ENCODE data around the gene TNFRSF8. TPM values are rescaled to one million over a fixed set of nuclear protein-coding genes. Genes with fewer than 3 reads are reported as not detected.

TNFRSF8 gene
- polyA plus RNA-seq, 1 of the 3 experiments (the other 2 are of a cell fraction), result 0.07 TPM

DNA sequence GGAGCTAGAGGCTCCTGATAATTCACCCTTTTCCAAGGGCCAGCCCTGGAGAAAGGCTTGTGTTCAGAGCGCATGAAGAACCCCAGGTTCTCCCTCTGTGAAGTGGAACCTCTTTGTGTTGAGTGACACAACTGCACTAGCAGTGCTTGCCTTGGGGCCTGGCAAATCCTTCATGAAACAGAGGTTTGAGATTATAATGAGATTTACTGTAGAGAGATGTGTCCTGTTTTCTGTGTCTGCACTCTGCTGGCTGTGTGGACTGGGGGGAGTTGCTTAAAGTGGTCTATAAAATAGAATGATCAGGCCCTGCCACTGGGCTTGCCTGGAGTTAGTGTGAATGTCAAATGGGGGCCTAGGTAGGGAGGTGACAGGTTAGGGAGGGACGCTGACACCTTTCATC is 92.2 kb downstream of the TNFRSF8 start:
- CTCF ChIA-PET, result interaction anchor here (1.1 to 2.7 kb wide), 4 partner anchors 16 to 56 kb away, joined by 5 to 19 read pairs (median 5); no protein-coding TSS in a partner anchor
- Histone ChIP-seq H4K20me1 (ENCODE audit: insufficient read depth) (no peaks in the 10 kb centered on the region), H3F3A (replicated peaks; ENCODE audit: insufficient read depth) (no peaks in the 10 kb centered on the region), H3K27me3 (ENCODE audit: insufficient read depth) (no peaks in the 10 kb centered on the region), H3K79me2 (ENCODE audit: insufficient read depth) (no peaks in the 10 kb centered on the region), H3K9ac (no peak overlapping the region), H3K9me2 (no peaks in the 10 kb centered on the region), H3K27ac (ENCODE audit: low read depth in 2 of 2, low read length in 1 of 2) (peak overlapping the region in 1 of 2 experiments; percentile 78; a peak in 2 of 4 replicates), H3K4me1 (ENCODE audit: control insufficient read depth in 1 of 2, insufficient read depth in 2 of 2, low read depth in 1 of 2, low read length in 1 of 2) (peaks cover 0 to 6% of the 10 kb centered on the region in 2 experiments; a peak in 1 of 4 replicates), H3K36me3 (replicated peaks in 1 of 2; ENCODE audit: control insufficient read depth in 1 of 2, insufficient read depth in 2 of 2, low read length in 1 of 2) (no peaks in the 10 kb centered on the region), H3K4me3 (ENCODE audit: low read depth in 2 of 2, low read length in 1 of 2) (no peak overlapping the region), H3K4me2 (no peak overlapping the region), H2AFZ (ENCODE audit: low read depth) (no peak overlapping the region), H3K9me3 (no peaks in the 10 kb centered on the region)
- 78% methylated on average over 2 of the region's 2 CpGs for WGBS (ENCODE audit: low lambda C conversion rate)
- peak; percentile 71 for DNase-seq
- no peak for TF ChIP-seq EZH2phosphoT487 (IDR thresholded peaks at IDR 0.05; ENCODE audit: borderline replicate concordance, low read depth)
- TF ChIP-seq, protein P1, sequence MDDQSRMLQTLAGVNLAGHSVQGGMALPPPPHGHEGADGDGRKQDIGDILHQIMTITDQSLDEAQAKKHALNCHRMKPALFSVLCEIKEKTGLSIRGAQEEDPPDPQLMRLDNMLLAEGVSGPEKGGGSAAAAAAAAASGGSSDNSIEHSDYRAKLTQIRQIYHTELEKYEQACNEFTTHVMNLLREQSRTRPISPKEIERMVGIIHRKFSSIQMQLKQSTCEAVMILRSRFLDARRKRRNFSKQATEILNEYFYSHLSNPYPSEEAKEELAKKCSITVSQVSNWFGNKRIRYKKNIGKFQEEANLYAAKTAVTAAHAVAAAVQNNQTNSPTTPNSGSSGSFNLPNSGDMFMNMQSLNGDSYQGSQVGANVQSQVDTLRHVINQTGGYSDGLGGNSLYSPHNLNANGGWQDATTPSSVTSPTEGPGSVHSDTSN (IDR thresholded peaks at IDR 0.05), result no peak
- no peak for TF ChIP-seq JUND (IDR thresholded peaks at IDR 0.05)
- TF ChIP-seq FOXJ3 (CRISPR knock-in tag; IDR thresholded peaks at IDR 0.05), result 0 out of 2 replicates have a peak, but pooled peaks have one; percentile 18
- peak; percentile 31; the same call in 1 of the 2 replicates for TF ChIP-seq MXI1 (IDR thresholded peaks at IDR 0.05; ENCODE audit: low read depth, low read length)
- TF ChIP-seq CHD2 (IDR thresholded peaks at IDR 0.05; ENCODE audit: low read length, partially characterized antibody), result peak; percentile 53
- TF ChIP-seq FOSL2 (IDR thresholded peaks at IDR 0.05; ENCODE audit: borderline replicate concordance, low read depth), result no peak
- peak in 1 of 2 experiments; percentile 53; a peak in 1 of 4 replicates for TF ChIP-seq EP300 (IDR thresholded peaks at IDR 0.05; ENCODE audit: borderline replicate concordance in 1 of 2, low read depth in 1 of 2, low read length in 1 of 2)
- TF ChIP-seq, protein P2, sequence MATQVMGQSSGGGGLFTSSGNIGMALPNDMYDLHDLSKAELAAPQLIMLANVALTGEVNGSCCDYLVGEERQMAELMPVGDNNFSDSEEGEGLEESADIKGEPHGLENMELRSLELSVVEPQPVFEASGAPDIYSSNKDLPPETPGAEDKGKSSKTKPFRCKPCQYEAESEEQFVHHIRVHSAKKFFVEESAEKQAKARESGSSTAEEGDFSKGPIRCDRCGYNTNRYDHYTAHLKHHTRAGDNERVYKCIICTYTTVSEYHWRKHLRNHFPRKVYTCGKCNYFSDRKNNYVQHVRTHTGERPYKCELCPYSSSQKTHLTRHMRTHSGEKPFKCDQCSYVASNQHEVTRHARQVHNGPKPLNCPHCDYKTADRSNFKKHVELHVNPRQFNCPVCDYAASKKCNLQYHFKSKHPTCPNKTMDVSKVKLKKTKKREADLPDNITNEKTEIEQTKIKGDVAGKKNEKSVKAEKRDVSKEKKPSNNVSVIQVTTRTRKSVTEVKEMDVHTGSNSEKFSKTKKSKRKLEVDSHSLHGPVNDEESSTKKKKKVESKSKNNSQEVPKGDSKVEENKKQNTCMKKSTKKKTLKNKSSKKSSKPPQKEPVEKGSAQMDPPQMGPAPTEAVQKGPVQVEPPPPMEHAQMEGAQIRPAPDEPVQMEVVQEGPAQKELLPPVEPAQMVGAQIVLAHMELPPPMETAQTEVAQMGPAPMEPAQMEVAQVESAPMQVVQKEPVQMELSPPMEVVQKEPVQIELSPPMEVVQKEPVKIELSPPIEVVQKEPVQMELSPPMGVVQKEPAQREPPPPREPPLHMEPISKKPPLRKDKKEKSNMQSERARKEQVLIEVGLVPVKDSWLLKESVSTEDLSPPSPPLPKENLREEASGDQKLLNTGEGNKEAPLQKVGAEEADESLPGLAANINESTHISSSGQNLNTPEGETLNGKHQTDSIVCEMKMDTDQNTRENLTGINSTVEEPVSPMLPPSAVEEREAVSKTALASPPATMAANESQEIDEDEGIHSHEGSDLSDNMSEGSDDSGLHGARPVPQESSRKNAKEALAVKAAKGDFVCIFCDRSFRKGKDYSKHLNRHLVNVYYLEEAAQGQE (IDR thresholded peaks at IDR 0.05; ENCODE audit: low read depth, low read length), result no peak
- TF ChIP-seq RCOR1 (IDR thresholded peaks at IDR 0.05; ENCODE audit: low read length), result peak; percentile 49; the same call in 1 of the 2 replicates
- TF ChIP-seq RXRA (IDR thresholded peaks at IDR 0.05; ENCODE audit: borderline replicate concordance, low read depth), result no peak
- no peak for TF ChIP-seq GABPA (IDR thresholded peaks at IDR 0.05; ENCODE audit: low read depth)
- POLR2A ChIA-PET, result interaction anchor here (0.8 kb wide), 1 partner anchor 25 kb away, joined by 4 read pairs; no protein-coding TSS in a partner anchor
